Upper lobe of left lung (tissue), 4 donors: Measurements from ENCODE around the gene HS3ST3B1.

Experiments used
- CTCF ChIP-seq, 6 experiments: fragments of 450-650 bp in 4 of 6; fragments of 200-600 bp in 2 of 6; sonication (generic) in 2 of 6; IDR thresholded peaks; one replicate each; pipeline ENCODE4 v1.5.1; 2016 to 2019; ENCODE audit warnings: antibody characterized with exemption in 6 of 6
- EP300 ChIP-seq, 4 donors: sonication (generic); formaldehyde crosslinking; IDR thresholded peaks; one replicate each; pipeline ENCODE4 v1.5.1; 2017; ENCODE audit warnings: antibody characterized with exemption in 4 of 4, control low read depth in 2 of 4
- POLR2A ChIP-seq, 4 donors: fragments of 450-650 bp; IDR thresholded peaks; one replicate each; pipeline ENCODE4 v1.5.1; 2016 to 2017; ENCODE audit warnings: antibody characterized with exemption in 4 of 4, mild to moderate bottlenecking in 2 of 4
- POLR2AphosphoS5 ChIP-seq, 2 donors: sonication (generic); formaldehyde crosslinking; IDR thresholded peaks; one replicate each; pipeline ENCODE4 v1.5.1; 2017; ENCODE audit warnings: antibody characterized with exemption in 2 of 2

- no peak for TF ChIP-seq EP300 (IDR thresholded peaks at IDR 0.05)
- TF ChIP-seq CTCF (IDR thresholded peaks at IDR 0.05) = no peak
- TF ChIP-seq POLR2AphosphoS5 (IDR thresholded peaks at IDR 0.05) = no peak
- TF ChIP-seq POLR2A (IDR thresholded peaks at IDR 0.05) = no peak
Observed at GRCh38 chr17:14308636-14308964, 7.7 kb downstream of the HS3ST3B1 start.
